A673 (cell line): ENCODE results near the gene LHPP. TPM values are rescaled to one million over a fixed set of nuclear protein-coding genes. Genes with fewer than 3 reads are reported as not detected.

Experiments
- BruUV-seq: library from RNA; stranded (reverse); fragments of 400-500 nt; replicated peaks from 2 replicates; lab custom pipeline; 2021; lab: Mats Ljungman, UMichigan
- CTCF ChIA-PET: fragments of 300-600 bp; sonication (Branson Sonifier 250); formaldehyde crosslinking; loops from one replicate; lab custom pipeline; 2022; ENCODE audit warnings: antibody characterized with exemption; lab: Charles Lee
- POLR2A ChIA-PET: fragments of 300-600 bp; sonication (Branson Sonifier 250); formaldehyde crosslinking; loops from one replicate; lab custom pipeline; 2022; ENCODE audit warnings: antibody characterized with exemption; ENCODE audit not compliant: low non-redundant PET; lab: Charles Lee
- DNase-seq: peaks from one replicate; pipeline ENCODE4 v3.0.0-alpha.2; 2015; ENCODE audit warnings: low spot score
- H3K27ac ChIP-seq: fragments of 200-600 bp; sonication (generic); 2 replicates; pipeline ENCODE4 v1.5.1; 2016; ENCODE audit warnings: mixed run types, low read depth, mild to moderate bottlenecking, mixed read lengths, antibody characterized with exemption, low read length; ENCODE audit not compliant: poor library complexity, severe bottlenecking
- H3K27me3 ChIP-seq: fragments of 200-600 bp; sonication (generic); replicated peaks from 2 replicates; pipeline ENCODE4 v1.6.1; 2017; ENCODE audit warnings: mixed run types, low read depth, mild to moderate bottlenecking, mixed read lengths, antibody characterized with exemption, low read length; ENCODE audit not compliant: insufficient read depth, poor library complexity
- H3K36me3 ChIP-seq: fragments of 200-600 bp; sonication (generic); 2 replicates; pipeline ENCODE4 v1.6.1; 2016; ENCODE audit warnings: mixed run types, mild to moderate bottlenecking, mixed read lengths, antibody characterized with exemption, low read length; ENCODE audit not compliant: insufficient read depth, poor library complexity, severe bottlenecking
- H3K4me1 ChIP-seq: fragments of 200-600 bp; sonication (generic); 2 replicates; pipeline ENCODE4 v1.6.1; 2017; ENCODE audit warnings: mixed run types, mild to moderate bottlenecking, mixed read lengths, antibody characterized with exemption, low read length; ENCODE audit not compliant: insufficient read depth, poor library complexity, severe bottlenecking
- H3K4me3 ChIP-seq: fragments of 200-600 bp; sonication (generic); 2 replicates; pipeline ENCODE4 v1.5.1; 2016; ENCODE audit warnings: low read depth, mixed run types, mild to moderate bottlenecking, mixed read lengths, low read length; ENCODE audit not compliant: poor library complexity, severe bottlenecking
- H3K9me3 ChIP-seq: fragments of 200-600 bp; sonication (generic); 2 replicates; pipeline ENCODE4 v1.6.1; 2016; ENCODE audit warnings: mixed run types, low read depth, mild to moderate bottlenecking, mixed read lengths, antibody characterized with exemption, low read length; ENCODE audit not compliant: poor library complexity, severe bottlenecking
- EZH2 ChIP-seq: fragments of 200-600 bp; sonication (generic); IDR thresholded peaks from 2 replicates; pipeline ENCODE4 v1.6.1; 2017; ENCODE audit warnings: borderline replicate concordance, low read depth, mild to moderate bottlenecking, mixed read lengths, antibody characterized with exemption, low read length; ENCODE audit not compliant: poor library complexity, severe bottlenecking
- intact Hi-C: fragments of 100-400 bp; cut with micrococcal nuclease; formaldehyde crosslinking; loops from one replicate; pipeline ENCODE4 v1.10.0; 2022; ENCODE audit not compliant: unreplicated experiment
- total RNA-seq: library from RNA; stranded (reverse); gene quantifications from 2 replicates; pipeline ENCODE4 v1.2.3, GENCODE V29; 2021
- TF ChIP-seq, protein P1 (sequence below): fragments of 300-800, 200-600 bp; sonication (generic); conservative IDR thresholded peaks from 2 replicates; pipeline ENCODE4 v1.5.1; 2017; ENCODE audit warnings: low read depth, mild to moderate bottlenecking, antibody characterized with exemption, low read length, moderate library complexity, mixed read lengths

The LHPP gene
- total RNA-seq, 1 experiment from 2014 or later, result 2.3 TPM

- no peak for DNase-seq
- POLR2A ChIA-PET, result no interaction called here
- CTCF ChIA-PET, result interaction anchor here (0.7 kb wide), 1 partner anchor 149 kb away, joined by 3 read pairs; no protein-coding TSS in a partner anchor
These were observed 138.0 kb downstream of the LHPP start for GRCh38 chr10:124599588-124600050.

GRCh38 chr10:124600051-124600880 is 138.6 kb downstream of the LHPP start:
- intact Hi-C loops, result no loop called here
- ChIA-PET CTCF (no interaction called here), POLR2A (no interaction called here)
- H3K4me3 ChIP-seq, result no peak overlapping the region
- no peak for DNase-seq
- BruUV-seq, result no TSS peak
- H3K9me3 ChIP-seq, result no peaks in the 10 kb centered on the region
- H3K36me3 ChIP-seq, result no peaks in the 10 kb centered on the region
- no peak overlapping the region for H3K27ac ChIP-seq
- H3K27me3 ChIP-seq, result no peaks in the 10 kb centered on the region
- no peak for TF ChIP-seq EZH2
- TF ChIP-seq, protein P1, sequence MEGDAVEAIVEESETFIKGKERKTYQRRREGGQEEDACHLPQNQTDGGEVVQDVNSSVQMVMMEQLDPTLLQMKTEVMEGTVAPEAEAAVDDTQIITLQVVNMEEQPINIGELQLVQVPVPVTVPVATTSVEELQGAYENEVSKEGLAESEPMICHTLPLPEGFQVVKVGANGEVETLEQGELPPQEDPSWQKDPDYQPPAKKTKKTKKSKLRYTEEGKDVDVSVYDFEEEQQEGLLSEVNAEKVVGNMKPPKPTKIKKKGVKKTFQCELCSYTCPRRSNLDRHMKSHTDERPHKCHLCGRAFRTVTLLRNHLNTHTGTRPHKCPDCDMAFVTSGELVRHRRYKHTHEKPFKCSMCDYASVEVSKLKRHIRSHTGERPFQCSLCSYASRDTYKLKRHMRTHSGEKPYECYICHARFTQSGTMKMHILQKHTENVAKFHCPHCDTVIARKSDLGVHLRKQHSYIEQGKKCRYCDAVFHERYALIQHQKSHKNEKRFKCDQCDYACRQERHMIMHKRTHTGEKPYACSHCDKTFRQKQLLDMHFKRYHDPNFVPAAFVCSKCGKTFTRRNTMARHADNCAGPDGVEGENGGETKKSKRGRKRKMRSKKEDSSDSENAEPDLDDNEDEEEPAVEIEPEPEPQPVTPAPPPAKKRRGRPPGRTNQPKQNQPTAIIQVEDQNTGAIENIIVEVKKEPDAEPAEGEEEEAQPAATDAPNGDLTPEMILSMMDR, result no peak
- H3K4me1 ChIP-seq, result no peaks in the 10 kb centered on the region

More at GRCh38 chr10:124599588-124600050, 138.0 kb downstream of the LHPP start:
- Histone ChIP-seq H3K4me3 (no peak overlapping the region), H3K9me3 (no peaks in the 10 kb centered on the region), H3K27me3 (no peaks in the 10 kb centered on the region), H3K36me3 (no peaks in the 10 kb centered on the region), H3K4me1 (no peaks in the 10 kb centered on the region), H3K27ac (no peak overlapping the region)
- TF ChIP-seq EZH2, result no peak
- TF ChIP-seq, protein P1, result no peak
- BruUV-seq, result no TSS peak
- intact Hi-C loops, result no loop called here

DNA sequence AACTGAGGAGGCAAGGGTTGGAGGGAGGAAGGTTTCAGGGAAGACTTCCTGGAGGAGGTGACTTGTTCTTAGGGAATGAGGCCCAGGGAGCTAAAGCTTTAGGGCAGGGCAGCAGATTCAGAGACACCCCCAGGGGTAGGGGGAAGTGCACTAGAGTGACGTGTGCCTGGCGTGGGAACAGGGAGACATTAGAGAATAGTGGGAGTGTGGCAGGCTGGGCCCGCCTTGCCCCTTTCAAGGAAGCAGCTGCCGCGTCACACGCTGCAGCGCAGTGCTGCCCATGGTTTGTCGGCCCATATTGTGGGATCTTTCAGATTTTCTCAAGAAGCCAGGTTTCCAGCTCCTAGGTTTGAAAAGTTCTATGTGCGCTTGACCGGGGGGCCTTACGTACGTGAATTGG is 139.4 kb downstream of the LHPP start:
- H3K27ac ChIP-seq, result no peak overlapping the region
- intact Hi-C loops, result no loop called here
- H3K9me3 ChIP-seq, result no peaks in the 10 kb centered on the region
- no peak for TF ChIP-seq EZH2
- TF ChIP-seq, protein P1, result no peak
- H3K27me3 ChIP-seq, result no peaks in the 10 kb centered on the region
- no TSS peak for BruUV-seq
- POLR2A ChIA-PET, result no interaction called here
- no peaks in the 10 kb centered on the region for H3K4me1 ChIP-seq
- no peaks in the 10 kb centered on the region for H3K36me3 ChIP-seq
- CTCF ChIA-PET, result no interaction called here
- no peak overlapping the region for H3K4me3 ChIP-seq
- no peak for DNase-seq
